Psoas muscle (tissue), 8 donors: ENCODE data around the gene OSM. TPM values are rescaled to one million over a fixed set of nuclear protein-coding genes. Genes with fewer than 3 reads are reported as not detected.

Experiments used
- ATAC-seq, 4 donors: fragments of 200-7000 bp; cut with Tn5 transposase; one replicate each; pipeline ENCODE4 v1.9.1; 2020; ENCODE audit warnings: moderate library complexity in 3 of 4, mild to moderate bottlenecking in 2 of 4
- DNase-seq, 2 donors: peaks; one replicate each; pipeline ENCODE4 v3.0.0-alpha.2; 2020
- H3K27ac ChIP-seq: fragments of 200-600 bp; one replicate; pipeline ENCODE4 v1.8.0; 2022
- H3K27me3 ChIP-seq, 3 donors: fragments of 200-600 bp in 1 of 3; one replicate each; pipeline versions ENCODE4 v1.6.1 to v1.8.0; 2013 to 2022; ENCODE audit warnings: low read length in 2 of 3, mild to moderate bottlenecking in 2 of 3, moderate library complexity in 1 of 3; ENCODE audit not compliant: insufficient read depth in 3 of 3
- H3K36me3 ChIP-seq, 2 donors: fragments of 200-600 bp in 1 of 2; one replicate each; pipeline versions ENCODE4 v1.6.1 to v1.8.0; 2013 to 2022; ENCODE audit warnings: low read depth in 1 of 2, mild to moderate bottlenecking in 1 of 2, moderate library complexity in 1 of 2; ENCODE audit not compliant: insufficient read depth in 1 of 2
- H3K4me1 ChIP-seq: fragments of 200-600 bp; one replicate; pipeline ENCODE4 v1.8.0; 2022
- H3K4me3 ChIP-seq: fragments of 200-600 bp; one replicate; pipeline ENCODE4 v1.8.0; 2022; ENCODE audit warnings: mild to moderate bottlenecking
- H3K9me3 ChIP-seq: fragments of 200-600 bp; one replicate; pipeline ENCODE4 v1.8.0; 2022
- WGBS, 3 donors: extraction: QIAGEN DNeasy Blood & Tissue Kit; methylation state at CpG; one replicate each; pipeline versions ENCODE4 v1.1.6 to v1.1.7; 2013; 5-methylcytosine and 5-hydroxymethylcytosine counted together
- intact Hi-C, 2 donors: fragments of 100-400 bp; cut with DNase I; formaldehyde crosslinking; loops; one replicate each; pipeline versions ENCODE4 v1.11.0 to v1.14.2; 2022
- polyA plus RNA-seq, 3 donors: library from polyadenylated mRNA; stranded (reverse); fragments of 200-250 nt; gene quantifications; one replicate each; pipeline ENCODE4 v1.2.3, GENCODE V29; 2013
- total RNA-seq, 4 donors: library from RNA; stranded (reverse); fragmentation: NEBNext Ultra II Directional in 2 of 4; extraction: Animal tissue kit (Norgen Biotek cat#: 25700) in 2 of 4; gene quantifications; one replicate each; pipeline versions ENCODE4 v1.2.1 to v1.2.4, GENCODE V29; 2021 to 2023
- TF ChIP-seq, protein P1 (sequence below): fragments of 200-600 bp; IDR thresholded peaks from one replicate; pipeline ENCODE4 v1.8.0; 2022; ENCODE audit warnings: antibody characterized with exemption
- donor health status: healthy with polysubstance abuse.
- donor health status: DM: no; HTN: no; CAD: no; lungs with moderate emphysema.
- donor health status: Bipolar disorder and iron deficiency.
- donor health status: healthy.
- donor health status: DM: yes; HTN: yes; CAD: no.
- donor health status: DM: no; HTN: no; CAD: no.
- donor health status: DM: no; HTN: no; CAD: no.
- donor health status: DM: yes; HTN: yes; CAD: no.

The OSM gene
- total and polyA plus RNA-seq, 7 donors, result 0.08 to 0.39 (median 0.23) TPM; not detected in 3

DNA sequence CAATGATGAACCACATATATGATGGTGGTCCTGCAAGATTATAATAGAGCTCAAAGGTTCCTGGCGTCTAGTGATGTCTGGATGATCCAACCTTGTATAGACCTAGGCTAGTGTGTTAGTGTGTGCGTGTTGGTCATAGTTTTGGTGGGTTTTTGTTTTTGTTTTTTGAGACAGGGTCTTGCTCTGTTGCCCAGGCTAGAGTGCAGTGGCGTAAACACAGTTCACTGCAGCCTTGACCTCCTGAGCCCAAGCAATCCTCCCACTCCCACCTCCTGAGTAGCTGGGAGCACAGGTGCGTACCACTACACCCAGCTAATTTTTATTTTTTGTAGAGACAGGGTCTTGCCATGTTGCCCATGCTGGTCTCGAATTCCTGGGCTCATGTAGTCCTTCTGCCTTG is 13.3 kb upstream of the OSM start:
- 86 to 88% (median 87%) methylated on average over 5 of the region's 5 CpGs for WGBS, 3 donors
- DNase-seq, result no peak
- ATAC-seq, result no peak
- Histone ChIP-seq H3K27me3 (peaks cover 0 to 3% (median 2%) of the 10 kb centered on the region in 3 donors), H3K9me3 (no peaks in the 10 kb centered on the region), H3K4me1 (peaks cover 3% of the 10 kb centered on the region), H3K27ac (no peak overlapping the region), H3K36me3 (no peaks in the 10 kb centered on the region), H3K4me3 (no peak overlapping the region)
- intact Hi-C loops, result no loop called here
- TF ChIP-seq, protein P1, sequence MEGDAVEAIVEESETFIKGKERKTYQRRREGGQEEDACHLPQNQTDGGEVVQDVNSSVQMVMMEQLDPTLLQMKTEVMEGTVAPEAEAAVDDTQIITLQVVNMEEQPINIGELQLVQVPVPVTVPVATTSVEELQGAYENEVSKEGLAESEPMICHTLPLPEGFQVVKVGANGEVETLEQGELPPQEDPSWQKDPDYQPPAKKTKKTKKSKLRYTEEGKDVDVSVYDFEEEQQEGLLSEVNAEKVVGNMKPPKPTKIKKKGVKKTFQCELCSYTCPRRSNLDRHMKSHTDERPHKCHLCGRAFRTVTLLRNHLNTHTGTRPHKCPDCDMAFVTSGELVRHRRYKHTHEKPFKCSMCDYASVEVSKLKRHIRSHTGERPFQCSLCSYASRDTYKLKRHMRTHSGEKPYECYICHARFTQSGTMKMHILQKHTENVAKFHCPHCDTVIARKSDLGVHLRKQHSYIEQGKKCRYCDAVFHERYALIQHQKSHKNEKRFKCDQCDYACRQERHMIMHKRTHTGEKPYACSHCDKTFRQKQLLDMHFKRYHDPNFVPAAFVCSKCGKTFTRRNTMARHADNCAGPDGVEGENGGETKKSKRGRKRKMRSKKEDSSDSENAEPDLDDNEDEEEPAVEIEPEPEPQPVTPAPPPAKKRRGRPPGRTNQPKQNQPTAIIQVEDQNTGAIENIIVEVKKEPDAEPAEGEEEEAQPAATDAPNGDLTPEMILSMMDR, result no peak

DNA sequence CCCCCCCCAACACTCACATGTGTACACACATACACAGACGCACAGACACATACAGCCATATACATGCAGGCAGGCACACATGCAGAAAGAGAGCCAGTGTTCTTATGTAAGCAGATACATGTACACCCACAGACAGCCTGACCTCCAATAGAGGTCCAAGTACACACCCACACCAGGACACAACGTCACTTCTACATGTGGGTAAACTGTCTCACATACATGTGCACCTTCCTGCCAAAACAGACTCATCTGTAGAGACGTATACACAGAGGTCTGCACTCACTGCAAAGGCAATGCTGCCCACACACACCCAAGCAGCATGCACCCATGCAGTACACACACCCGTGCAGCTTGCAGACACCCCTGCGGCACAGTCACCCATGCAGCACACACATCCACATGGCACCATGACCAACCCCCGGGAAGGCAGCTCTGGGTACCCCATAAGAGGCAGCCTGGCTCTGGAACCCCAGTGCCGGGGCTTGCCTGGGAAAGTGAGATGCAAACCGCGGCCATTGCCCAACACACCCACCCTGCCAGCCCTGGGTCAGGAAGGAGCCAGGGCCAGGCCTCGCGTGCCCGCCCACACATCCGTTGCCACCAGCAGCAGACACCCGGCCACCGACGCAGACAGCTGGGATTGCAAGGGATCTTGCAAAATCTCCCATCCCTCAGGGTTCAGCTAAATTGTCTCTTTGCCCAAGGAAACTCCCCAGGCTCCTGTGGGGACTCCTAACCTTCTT is 12.6 kb upstream of the OSM start:
- TF ChIP-seq, protein P1, result no peak
- H3K4me3 ChIP-seq, result no peak overlapping the region
- DNase-seq, result peak; percentile 65 to 75
- H3K9me3 ChIP-seq, result no peaks in the 10 kb centered on the region
- WGBS, 3 donors, result 29 to 46% (median 35%) methylated on average over 16 of the region's 16 CpGs
- H3K27me3 ChIP-seq, result peaks cover 0 to 3% (median 2%) of the 10 kb centered on the region in 3 donors
- H3K27ac ChIP-seq, result no peak overlapping the region
- H3K36me3 ChIP-seq, result no peaks in the 10 kb centered on the region
- H3K4me1 ChIP-seq, result peaks cover 3% of the 10 kb centered on the region
- ATAC-seq, result peak; percentile 31 to 43 (median 37)
- intact Hi-C loops, result no loop called here

DNA sequence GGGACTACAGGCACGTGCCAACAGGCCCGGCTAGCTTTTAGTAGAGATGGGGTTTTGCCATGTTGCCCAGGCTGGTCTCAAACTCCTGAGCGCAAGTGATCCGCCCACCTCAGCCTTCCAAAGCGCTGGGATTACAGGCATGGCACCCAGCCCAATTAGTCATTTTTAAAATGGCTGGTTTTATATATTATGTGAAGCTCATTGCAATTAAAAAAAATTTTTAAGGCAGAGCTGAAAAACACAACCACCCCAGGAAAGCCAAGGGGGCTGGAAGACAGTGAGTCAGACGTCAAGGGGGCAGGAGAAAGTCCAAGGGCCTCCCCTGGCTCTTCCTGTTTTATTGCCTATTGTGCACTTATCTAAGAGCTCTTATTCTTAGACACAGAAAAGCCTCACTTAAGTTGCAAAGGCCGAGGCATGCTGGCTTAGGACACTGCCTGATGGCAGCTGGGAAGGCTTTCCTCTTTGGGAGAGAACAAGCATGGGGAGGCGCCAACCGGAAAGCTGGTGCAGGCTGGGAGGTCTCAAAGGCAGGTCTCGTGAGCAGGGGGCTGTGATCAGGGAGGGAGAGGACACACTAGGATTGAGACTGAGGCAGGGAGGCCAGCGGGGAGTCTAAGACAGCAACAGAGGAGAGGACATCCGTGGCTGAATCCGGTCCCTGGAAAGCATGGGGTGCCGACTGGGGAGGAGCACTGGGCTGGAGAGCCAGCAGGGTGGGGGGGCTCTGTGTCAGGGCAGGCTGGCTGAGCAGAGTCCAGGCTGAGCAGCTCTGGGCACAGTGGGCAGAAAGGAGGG is 11.1 kb upstream of the OSM start:
- no peak for ATAC-seq
- peaks cover 3% of the 10 kb centered on the region for H3K4me1 ChIP-seq
- no peak for DNase-seq
- no peak overlapping the region for H3K27ac ChIP-seq
- H3K36me3 ChIP-seq, result no peaks in the 10 kb centered on the region
- intact Hi-C loops, result no loop called here
- 26 to 47% (median 33%) methylated on average over 14 of the region's 14 CpGs for WGBS, 3 donors
- peaks cover 0 to 3% (median 2%) of the 10 kb centered on the region in 3 donors for H3K27me3 ChIP-seq
- TF ChIP-seq, protein P1, result no peak
- H3K9me3 ChIP-seq, result no peaks in the 10 kb centered on the region
- no peak overlapping the region for H3K4me3 ChIP-seq

DNA sequence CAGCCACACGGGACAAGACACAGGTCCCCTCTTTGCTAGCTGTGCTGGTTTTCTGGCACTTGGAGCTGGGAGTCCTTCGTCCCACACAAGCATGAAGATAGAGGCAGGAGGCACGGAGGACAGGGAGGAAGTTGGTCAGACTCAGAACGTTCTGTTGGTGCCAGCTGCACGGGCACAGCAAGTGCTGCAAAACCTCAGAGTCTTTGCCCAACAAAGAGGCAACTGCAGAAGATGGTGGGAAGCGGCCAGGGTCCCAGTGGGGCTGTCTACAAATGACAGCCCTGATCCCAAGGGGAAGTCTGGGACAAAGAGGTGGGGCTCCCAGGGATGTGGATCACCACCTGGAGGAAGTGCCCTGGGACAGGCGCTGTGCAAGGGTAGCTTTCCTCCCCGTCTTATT is 9.4 kb upstream of the OSM start:
- peaks cover 3% of the 10 kb centered on the region for H3K4me1 ChIP-seq
- H3K36me3 ChIP-seq, result no peaks in the 10 kb centered on the region
- TF ChIP-seq, protein P1, result no peak
- H3K4me3 ChIP-seq, result no peak overlapping the region
- no peak for DNase-seq
- ATAC-seq, result no peak
- H3K27ac ChIP-seq, result no peak overlapping the region
- intact Hi-C loops, result no loop called here
- H3K27me3 ChIP-seq, result peaks cover 0 to 3% (median 2%) of the 10 kb centered on the region in 3 donors
- no peaks in the 10 kb centered on the region for H3K9me3 ChIP-seq
- 75 to 82% (median 77%) methylated on average over 8 of the region's 8 CpGs for WGBS, 3 donors
